Measurements from ENCODE around the gene ZHX3. TPM values are rescaled to one million over a fixed set of nuclear protein-coding genes. Genes with fewer than 3 reads are reported as not detected.

Gene ZHX3, protein sequence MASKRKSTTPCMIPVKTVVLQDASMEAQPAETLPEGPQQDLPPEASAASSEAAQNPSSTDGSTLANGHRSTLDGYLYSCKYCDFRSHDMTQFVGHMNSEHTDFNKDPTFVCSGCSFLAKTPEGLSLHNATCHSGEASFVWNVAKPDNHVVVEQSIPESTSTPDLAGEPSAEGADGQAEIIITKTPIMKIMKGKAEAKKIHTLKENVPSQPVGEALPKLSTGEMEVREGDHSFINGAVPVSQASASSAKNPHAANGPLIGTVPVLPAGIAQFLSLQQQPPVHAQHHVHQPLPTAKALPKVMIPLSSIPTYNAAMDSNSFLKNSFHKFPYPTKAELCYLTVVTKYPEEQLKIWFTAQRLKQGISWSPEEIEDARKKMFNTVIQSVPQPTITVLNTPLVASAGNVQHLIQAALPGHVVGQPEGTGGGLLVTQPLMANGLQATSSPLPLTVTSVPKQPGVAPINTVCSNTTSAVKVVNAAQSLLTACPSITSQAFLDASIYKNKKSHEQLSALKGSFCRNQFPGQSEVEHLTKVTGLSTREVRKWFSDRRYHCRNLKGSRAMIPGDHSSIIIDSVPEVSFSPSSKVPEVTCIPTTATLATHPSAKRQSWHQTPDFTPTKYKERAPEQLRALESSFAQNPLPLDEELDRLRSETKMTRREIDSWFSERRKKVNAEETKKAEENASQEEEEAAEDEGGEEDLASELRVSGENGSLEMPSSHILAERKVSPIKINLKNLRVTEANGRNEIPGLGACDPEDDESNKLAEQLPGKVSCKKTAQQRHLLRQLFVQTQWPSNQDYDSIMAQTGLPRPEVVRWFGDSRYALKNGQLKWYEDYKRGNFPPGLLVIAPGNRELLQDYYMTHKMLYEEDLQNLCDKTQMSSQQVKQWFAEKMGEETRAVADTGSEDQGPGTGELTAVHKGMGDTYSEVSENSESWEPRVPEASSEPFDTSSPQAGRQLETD
- 19.6 and 50.0 TPM in 2 replicates for total RNA-seq

GRCh38 chr20:41317546-41318270 lies at the start of gene ZHX3:
TSS of gene ZHX3 (minus strand) at chr20:41317731. CDS start at chr20:41204916, 112,815 bp downstream.

GRCh38 chr20:41366546-41367392 lies 49.2 kb upstream of the ZHX3 start, which contains the start of gene EMILIN3:
TSS of gene EMILIN3 (minus strand) at chr20:41366818. CDS start at chr20:41366634, 184 bp downstream.

GRCh38 chr20:41340327-41341055 lies 23.0 kb upstream of the ZHX3 start, which contains the start of gene LPIN3:
TSS of gene LPIN3 (plus strand) at chr20:41340821. CDS start at chr20:41345804, 4,983 bp downstream.

DNA sequence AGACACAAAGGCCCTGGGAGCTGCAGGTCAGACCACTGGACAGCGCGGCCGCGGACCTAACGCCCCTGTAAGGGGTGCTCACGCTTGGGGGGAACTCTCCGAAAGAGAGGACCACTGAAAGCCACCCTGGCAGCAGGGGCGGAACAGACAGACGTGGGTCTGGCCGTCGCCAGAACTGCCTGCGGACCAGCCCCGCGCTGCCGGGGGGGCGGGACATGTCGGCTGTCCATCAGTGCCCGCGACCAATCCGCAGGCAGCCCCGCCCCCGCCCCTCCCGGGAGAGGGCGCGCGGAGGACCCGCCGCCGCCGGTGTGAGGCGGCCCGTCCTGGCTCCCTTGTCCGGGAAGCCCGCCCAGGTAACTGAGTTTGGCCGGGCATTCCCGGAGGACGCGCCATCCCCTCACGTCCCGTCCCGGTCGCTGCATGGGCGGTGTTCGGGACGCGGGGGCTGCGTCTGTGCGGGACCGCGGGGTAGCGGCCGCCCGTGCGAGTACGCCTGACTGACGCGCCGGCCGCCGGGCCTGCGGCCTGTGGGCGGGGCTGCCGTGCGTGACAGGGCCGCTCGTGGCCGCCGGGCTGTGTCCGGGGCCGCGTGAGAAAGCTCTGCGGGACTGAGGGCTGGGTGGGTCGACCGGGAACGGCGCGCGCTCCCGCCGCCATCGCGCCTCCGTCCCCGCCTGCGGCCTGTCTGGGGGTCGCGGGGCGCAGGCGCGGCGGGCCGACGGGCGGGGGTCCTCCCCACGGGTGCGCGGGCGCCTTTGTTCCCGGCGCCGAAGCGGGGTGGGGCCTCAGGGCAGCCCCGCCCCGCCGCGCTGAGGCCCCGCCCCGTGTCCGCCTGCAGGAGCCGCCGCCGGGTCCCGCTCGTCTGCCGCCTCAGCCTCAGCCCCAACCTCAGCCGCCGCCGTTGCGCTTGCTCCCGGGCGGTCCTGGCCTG lies 180.6 kb downstream of the ZHX3 start, which contains the start of gene PLCG1:
Gene PLCG1 (plus strand): TSS at position 864 of the 934 bp plus-strand sequence. CDS start 99 bp downstream, outside the sequence.

Small RNA genes lying within 50 kb of the gene (small RNA-seq; reads per million reads assigned to genes)
- gene AL022394.1: not detected
- not detected for gene MIR6871
- gene RN7SL615P: not detected

Other genes starting within 250 kb of the ZHX3 start
- 46.6 and 87.2 TPM in 2 replicates for gene PLCG1, start 180.2 kb downstream of the ZHX3 start, total RNA-seq
- gene LPIN3, start 23.1 kb upstream of the ZHX3 start, total RNA-seq: 15.6 and 21.2 TPM in 2 replicates
- gene EMILIN3, start 49.1 kb upstream of the ZHX3 start, total RNA-seq: 0.39 TPM in 1 of 2 replicates, not detected in the other